NCI-H345 treated with DMSO at 0.1 percent for 48 hours (cell line): ENCODE data around the gene SASH1.

ENCODE experiments used
- DNase-seq: peaks from one replicate; lab custom pipeline; 2025; ENCODE audit not compliant: unreplicated experiment; lab: John Stamatoyannopoulos, UW

Gene SASH1

DNA sequence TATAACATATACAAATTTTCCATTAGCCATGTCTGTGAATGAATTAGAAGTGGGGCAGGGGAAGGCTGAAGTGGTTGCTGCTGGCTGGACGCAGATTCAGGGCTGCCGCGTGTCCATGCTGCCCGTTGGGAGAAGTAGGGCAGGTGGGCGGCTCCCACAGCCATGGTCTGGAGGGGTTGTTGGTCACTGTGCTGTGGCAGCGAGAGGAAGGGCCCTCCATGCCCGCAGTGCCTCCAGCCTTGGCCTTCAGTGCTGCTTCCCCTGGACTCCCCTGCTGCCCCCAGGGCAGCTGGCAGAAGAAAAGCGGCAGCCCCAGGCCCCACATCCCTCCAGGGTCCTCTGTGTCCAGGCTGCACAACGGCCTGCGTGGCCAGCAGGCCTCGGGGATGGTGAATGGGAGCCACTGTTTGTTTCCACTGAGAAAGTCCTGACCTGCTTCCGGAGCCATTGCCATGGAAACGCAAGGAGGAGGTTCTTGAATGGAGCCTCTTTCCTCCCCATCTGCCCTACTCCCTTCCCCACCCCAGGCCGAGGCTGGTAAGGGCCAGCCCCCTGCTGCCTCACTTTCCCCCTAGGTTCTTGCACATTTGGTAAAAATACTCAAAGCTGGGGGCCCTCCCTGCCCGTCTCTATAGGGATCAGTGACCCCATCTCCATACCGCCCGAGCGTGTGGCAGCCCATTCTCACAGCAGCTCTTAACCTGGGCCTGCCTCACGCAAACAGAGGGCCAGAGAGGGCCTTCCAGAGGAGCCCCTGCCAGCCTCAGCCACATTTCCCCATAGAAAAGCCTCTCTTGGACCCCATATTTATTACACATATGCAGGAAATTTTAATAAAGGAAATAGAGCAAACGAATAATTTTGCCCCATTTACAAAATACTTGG lies 113.3 kb downstream of the SASH1 start:
- DNase-seq: no peak

- DNase-seq: no peak
These were observed 114.7 kb downstream of the SASH1 start for GRCh38 chr6:148457137-148457842.

DNA sequence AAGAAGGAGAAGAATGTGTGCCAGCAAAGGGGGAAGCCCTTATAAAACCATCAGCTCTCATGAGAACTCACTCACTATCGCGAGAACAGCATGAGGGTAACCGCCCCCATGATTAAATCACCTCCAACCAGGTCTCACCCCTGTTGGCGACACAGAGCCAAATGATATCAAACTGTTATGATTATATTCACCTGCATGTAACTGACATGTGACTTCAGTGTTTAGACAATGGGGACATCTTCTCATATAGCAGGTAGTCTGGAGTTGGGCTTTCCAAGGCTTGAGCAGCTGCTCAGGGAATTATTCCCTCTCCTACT lies 115.2 kb downstream of the SASH1 start:
- DNase-seq: no peak

DNA sequence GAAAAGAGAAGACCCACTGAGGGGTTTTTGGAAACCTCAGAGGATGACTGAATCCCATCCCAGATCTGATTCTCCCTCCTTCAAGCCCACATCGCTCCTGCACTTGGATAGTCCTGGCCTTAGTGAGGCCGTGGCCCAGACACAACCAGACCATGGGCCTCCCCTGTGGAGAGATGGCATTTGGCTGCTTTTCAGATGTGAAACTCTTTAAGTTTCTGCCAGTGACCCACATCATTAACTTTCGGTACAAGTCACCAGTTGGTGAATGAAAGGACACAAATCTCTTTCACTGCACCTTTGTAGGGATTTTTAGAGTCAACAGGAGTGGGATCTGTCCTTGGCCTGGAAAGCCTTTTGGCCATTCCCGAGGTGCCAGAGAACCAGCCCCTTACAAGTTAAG lies 116.6 kb downstream of the SASH1 start:
- DNase-seq: no peak

DNA sequence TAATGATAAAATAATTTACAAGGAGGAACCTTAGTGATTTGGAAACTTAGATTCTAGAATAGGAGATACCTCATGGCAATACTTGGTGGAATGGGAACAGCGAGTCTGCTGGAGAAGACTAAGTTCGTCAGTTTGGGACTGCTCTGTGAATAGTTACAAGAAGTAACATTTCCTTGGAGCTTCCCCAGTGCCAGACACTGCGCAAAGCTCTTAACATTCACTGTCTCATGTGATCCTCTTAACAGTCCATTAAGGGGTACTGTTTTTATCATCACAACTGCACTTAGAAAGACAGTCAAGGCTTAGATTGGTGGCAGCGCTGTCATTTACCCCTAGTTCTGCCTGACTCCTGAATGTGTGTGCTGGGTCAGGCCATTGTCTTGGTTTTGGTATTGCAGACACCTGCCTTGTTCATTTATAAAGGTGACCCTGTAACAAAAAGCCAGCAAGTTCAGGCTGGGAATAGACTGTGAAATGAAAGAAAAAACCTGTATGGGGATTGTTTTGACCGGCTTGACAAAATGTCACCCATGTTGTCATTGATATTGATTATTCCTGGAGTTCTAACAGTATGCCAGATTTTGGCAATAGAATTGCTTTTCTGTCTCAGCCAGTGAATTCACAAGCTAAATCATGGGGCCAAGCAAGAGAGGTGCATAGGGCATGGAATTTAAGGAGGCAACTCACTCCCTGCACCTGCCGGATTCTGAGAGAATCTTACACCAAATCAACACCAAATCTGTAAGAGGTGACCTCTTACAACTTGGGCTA lies 118.4 kb downstream of the SASH1 start:
- no peak for DNase-seq

DNA sequence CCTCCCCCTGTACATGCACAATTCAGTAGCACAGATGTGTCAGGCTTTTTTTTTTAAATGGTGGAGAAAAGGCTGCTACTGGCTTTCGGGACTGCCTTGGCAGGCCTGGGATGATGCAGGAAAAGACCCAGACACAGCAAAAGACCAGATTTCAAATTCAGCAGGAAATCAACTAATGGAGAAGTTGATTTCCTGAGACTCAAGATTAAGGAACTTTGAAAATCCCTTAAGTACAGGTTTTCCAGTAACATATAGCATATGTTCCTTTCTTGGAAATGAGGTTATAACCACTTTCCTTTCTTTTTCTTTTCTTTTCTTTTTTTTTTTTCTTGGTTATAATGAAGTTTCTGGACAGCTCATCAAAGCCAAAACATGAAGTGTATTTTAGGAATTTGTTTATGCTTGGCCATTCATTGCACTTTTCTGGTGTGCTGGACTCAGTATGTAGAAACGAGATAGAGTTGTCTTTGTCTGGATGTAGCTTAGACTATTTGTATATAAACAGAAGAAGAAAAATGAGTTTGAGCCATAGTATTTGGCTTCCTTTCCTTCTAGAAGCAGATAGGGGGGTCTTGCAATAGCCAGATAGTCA lies 119.4 kb downstream of the SASH1 start:
- DNase-seq: no peak

- DNase-seq: no peak
These were observed 121.0 kb downstream of the SASH1 start for GRCh38 chr6:148463671-148464070.

DNA sequence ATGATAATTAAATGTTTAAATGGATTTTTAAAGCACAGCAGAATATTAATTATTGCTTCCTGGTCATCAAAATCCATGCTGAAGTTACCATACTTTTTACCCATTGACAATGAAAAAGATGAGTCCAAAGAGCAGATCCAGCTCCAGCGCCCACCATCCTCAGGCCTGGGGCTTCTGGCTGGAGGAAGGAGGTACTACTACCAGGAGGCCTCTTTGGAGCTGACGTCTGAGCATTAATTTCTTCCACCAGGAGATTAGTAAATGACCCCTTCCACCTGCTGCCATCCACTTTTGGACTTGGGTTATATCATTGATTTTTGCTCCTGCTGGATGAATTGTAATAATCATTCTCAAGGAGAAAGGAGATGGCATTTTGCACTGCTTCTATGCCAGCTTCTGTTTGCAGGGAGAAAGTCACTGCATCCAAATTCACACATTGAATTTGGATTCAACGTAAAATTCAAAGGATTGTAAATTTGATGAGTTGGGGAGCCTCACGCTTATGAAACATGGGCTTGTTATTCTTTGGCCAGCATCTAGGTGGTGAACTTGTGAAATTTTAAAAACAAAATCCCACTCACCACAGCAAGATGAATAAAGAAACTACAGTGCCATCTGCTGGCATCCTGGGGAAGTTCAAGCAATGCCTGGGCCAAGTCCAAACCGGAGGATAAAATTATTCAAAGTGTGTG lies 121.8 kb downstream of the SASH1 start:
- DNase-seq: peak; percentile 20

- no peak for DNase-seq
These were observed 122.3 kb downstream of the SASH1 start for GRCh38 chr6:148465011-148465335.

- no peak for DNase-seq
These were observed 123.0 kb downstream of the SASH1 start for GRCh38 chr6:148465670-148466069.

DNA sequence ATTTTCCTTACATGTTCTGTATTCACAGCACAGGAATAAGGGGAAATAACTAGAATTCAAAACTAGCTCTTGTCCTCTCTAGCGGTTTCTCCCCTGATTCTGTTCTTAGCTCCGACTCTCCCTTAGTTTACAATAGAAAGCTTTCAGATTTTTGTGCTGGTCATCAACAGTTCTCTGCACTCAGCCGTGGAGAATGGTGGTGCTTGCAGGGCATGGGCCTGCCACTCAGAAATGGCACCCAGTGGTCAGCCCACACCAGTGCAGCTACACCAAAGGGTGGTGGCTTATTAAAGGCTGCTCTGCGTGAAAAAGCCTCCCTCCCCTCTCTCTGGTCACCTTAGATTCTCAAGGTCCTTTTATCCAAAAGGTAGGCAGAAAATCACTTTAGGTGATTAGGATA lies 123.5 kb downstream of the SASH1 start:
- DNase-seq: no peak

GRCh38 chr6:148467926-148468325 lies 125.3 kb downstream of the SASH1 start:
- no peak for DNase-seq

- DNase-seq: no peak
These were observed 127.5 kb downstream of the SASH1 start for GRCh38 chr6:148470156-148470555.

GRCh38 chr6:148470606-148471465 lies 128.2 kb downstream of the SASH1 start:
- DNase-seq: no peak

GRCh38 chr6:148471624-148472159 lies 129.1 kb downstream of the SASH1 start:
- DNase-seq: no peak

DNA sequence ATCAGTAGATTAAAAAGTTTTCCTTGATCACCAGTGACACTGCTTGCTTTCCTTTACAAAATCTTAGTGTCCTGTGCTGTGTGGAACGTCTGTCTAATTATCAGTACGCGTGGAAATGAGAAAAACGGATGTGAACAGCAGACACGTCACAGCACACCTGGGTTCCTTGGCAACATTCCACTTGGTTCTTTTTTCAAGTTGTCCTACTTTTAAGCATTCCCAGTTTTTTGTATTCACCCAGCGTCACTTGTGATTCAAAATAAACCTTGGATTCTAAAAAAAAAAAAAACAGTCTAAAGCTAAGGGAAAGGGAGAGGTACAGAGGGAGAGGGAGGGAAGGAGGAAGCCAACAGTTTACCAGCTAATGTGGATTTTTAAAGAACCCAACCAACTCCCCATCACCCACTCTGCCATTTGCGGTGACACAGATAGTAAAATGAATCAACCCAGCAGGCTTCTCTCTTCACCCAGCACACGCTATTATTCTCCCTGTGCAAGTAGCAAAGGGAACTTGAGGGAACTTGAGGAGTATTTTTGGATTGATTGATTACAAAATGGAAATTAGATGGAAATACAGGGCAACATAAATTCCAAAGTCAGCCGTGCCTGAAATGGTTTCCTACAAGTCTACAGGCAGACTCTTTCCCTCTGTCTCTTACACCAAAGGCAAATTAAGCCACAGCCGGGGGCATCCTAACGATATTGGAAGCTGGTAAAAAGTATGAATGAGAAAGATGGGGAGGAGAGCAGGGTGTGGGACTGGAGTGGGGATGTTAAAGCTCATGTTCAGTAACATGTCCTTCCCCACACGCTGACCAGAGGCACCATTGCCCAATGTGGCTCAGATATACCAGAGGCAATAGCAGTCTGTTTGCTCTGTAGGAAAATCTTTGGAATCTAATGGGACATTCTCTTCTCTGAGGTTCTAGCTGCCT lies 129.8 kb downstream of the SASH1 start:
- DNase-seq: no peak

- no peak for DNase-seq
These were observed 136.9 kb downstream of the SASH1 start for GRCh38 chr6:148479497-148479896.

DNA sequence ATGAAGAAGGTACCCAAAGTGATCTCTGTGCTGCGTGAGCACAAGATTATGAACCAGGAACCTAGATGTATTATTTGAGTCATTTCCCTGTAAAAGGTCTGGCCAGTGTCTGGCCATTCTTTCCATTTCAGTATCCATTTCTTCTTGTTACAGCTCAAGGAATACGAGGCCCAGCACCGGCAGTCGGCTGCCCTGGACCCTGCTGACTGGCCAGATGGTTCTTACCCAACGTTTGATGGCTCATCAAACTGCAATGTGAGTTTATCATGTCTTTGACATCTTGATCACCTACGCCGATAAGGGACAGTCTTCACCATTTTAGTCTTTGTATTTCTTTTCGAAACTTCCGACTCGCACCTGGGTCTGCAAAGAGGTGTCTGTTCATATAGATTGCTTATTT lies 144.8 kb downstream of the SASH1 start:
- DNase-seq: no peak
